Keratinocyte (primary cell): Measurements from ENCODE around the gene CCDC24. TPM values are rescaled to one million over a fixed set of nuclear protein-coding genes. Genes with fewer than 3 reads are reported as not detected.

Experiments used
- DNase-seq: peaks from one replicate; pipeline ENCODE4 v3.0.0-alpha.2; 2011; ENCODE audit warnings: low read depth, missing footprints, low spot score
- FAIRE-seq: peaks from 2 replicates; lab custom pipeline; 2011; peaks lifted over from hg19 to GRCh38; lab: Jason Lieb, UNC
- H2AFZ ChIP-seq: 2 replicates; pipeline ENCODE4 v1.6.0; 2012; ENCODE audit warnings: low read length, control low read depth, inconsistent platforms; ENCODE audit not compliant: control insufficient read depth
- H3K27ac ChIP-seq: 2 replicates; pipeline ENCODE4 v1.5.1; 2011; ENCODE audit warnings: low read length; ENCODE audit not compliant: control insufficient read depth, insufficient read depth
- H3K27me3 ChIP-seq: 3 replicates; pipeline ENCODE4 v1.6.0; 2011; ENCODE audit warnings: low read length; ENCODE audit not compliant: control insufficient read depth, insufficient read depth; ENCODE audit errors: extremely low read depth
- H3K36me3 ChIP-seq, 2 experiments: 2 replicates in 1 of 2; 3 replicates in 1 of 2; pipeline ENCODE4 v1.5.1; 2011; ENCODE audit warnings: low read length in 2 of 2, mild to moderate bottlenecking in 1 of 2; ENCODE audit not compliant: control insufficient read depth in 2 of 2, insufficient read depth in 2 of 2; ENCODE audit errors: extremely low read depth in 1 of 2
- H3K4me1 ChIP-seq: 3 replicates; pipeline ENCODE4 v1.5.1; 2011; ENCODE audit warnings: low read length; ENCODE audit not compliant: control insufficient read depth, insufficient read depth; ENCODE audit errors: extremely low read depth
- H3K4me2 ChIP-seq: 3 replicates; pipeline ENCODE4 v1.6.0; 2011; ENCODE audit warnings: low read depth, low read length; ENCODE audit not compliant: control insufficient read depth, insufficient read depth; ENCODE audit errors: extremely low read depth
- H3K4me3 ChIP-seq, 3 experiments: fragments of 200-600 bp in 1 of 3; sonication (generic) in 1 of 3; 2 replicates in 2 of 3; 3 replicates in 1 of 3; pipeline ENCODE4 v1.5.1; 2011 to 2016; ENCODE audit warnings: low read length in 3 of 3, mild to moderate bottlenecking in 3 of 3, control low read depth in 2 of 3, inconsistent platforms in 1 of 3, low read depth in 1 of 3, mixed read lengths in 1 of 3, mixed run types in 1 of 3, moderate library complexity in 1 of 3; ENCODE audit not compliant: control insufficient read depth in 2 of 3, insufficient read depth in 2 of 3; ENCODE audit errors: extremely low read depth in 1 of 3
- H3K79me2 ChIP-seq: 2 replicates; pipeline ENCODE4 v1.6.0; 2012; ENCODE audit warnings: low read length; ENCODE audit not compliant: control insufficient read depth, insufficient read depth
- H3K9ac ChIP-seq: 3 replicates; pipeline ENCODE4 v1.6.0; 2011; ENCODE audit warnings: low read length; ENCODE audit not compliant: control insufficient read depth, insufficient read depth; ENCODE audit errors: extremely low read depth
- H3K9me1 ChIP-seq: 3 replicates; pipeline ENCODE4 v1.6.0; 2011; ENCODE audit warnings: low read length; ENCODE audit not compliant: control insufficient read depth, insufficient read depth; ENCODE audit errors: extremely low read depth
- H3K9me3 ChIP-seq: 2 replicates; pipeline ENCODE4 v1.5.1; 2012; ENCODE audit warnings: low read depth, low read length; ENCODE audit not compliant: control insufficient read depth
- H4K20me1 ChIP-seq: 3 replicates; pipeline ENCODE4 v1.6.0; 2011; ENCODE audit warnings: low read length; ENCODE audit not compliant: control insufficient read depth, insufficient read depth; ENCODE audit errors: extremely low read depth
- CTCF ChIP-seq, 3 experiments: IDR thresholded peaks in 1 of 3; conservative IDR thresholded peaks in 1 of 3; optimal IDR thresholded peaks in 1 of 3; 2 replicates in 2 of 3; 3 replicates in 1 of 3; pipeline versions ENCODE3 to v1.5.1; 2011; ENCODE audit warnings: low read length in 3 of 3, mild to moderate bottlenecking in 3 of 3, moderate library complexity in 2 of 3, control low read depth in 1 of 3, inconsistent platforms in 1 of 3; ENCODE audit not compliant: insufficient read depth in 2 of 3; ENCODE audit errors: extremely low read depth in 1 of 3
- EZH2 ChIP-seq: IDR thresholded peaks from one replicate; pipeline ENCODE4 v1.6.1; 2012; ENCODE audit warnings: inconsistent platforms, mild to moderate bottlenecking, low read length, moderate library complexity
- dilution Hi-C: fragments of 300-500 bp; cut with MboI; formaldehyde crosslinking; loops from one replicate; pipeline ENCODE4 v1.7.0; 2020; ENCODE audit warnings: low sequenced_read_pairs; ENCODE audit not compliant: extremely low pct_ligation_motif_present
- polyA plus RNA-seq, 5 experiments: library from polyadenylated mRNA; depleted of rRNA in 3 of 5; stranded (reverse) in 3 of 5; stranded (forward) in 1 of 5; unstranded in 1 of 5; fragments of >200 nt; gene quantifications; 1 replicate in 1 of 5; 2 replicates in 3 of 5; 3 replicates in 1 of 5; pipeline versions ENCODE4 v1.2.1 to v1.2.3, GENCODE V29; 2011 to 2012; ENCODE audit warnings: missing spikeins in 2 of 5, low read depth in 1 of 5, low replicate concordance in 1 of 5

CCDC24 gene
- polyA plus RNA-seq, 1 donor (not counting 4 experiments of a cell fraction or from before 2014, with no cell fraction given): 5.2 TPM

DNA sequence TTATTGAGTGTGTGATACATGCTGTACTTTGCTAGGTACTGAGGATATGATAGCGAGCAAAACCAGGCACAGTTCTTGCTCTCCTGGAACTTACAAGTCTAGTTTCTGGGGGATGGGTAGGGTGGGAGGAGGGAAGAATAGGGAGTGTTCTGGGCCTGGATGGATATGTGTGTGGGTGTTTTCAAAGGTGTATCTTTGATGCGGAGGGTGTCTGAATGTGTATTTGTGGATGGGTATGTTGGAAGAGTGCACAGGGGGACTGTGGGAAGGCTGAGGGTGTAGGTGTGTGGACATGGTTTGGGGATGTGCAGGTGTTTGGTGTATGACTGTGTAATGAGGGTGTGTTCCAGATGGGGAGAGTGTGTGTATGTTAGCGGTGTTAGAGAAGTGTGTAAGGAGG, 26.1 kb upstream of the CCDC24 start:
- dilution Hi-C loops: no loop called here
- H3K4me1 ChIP-seq: peaks cover under 1% of the 10 kb centered on the region
- H3K4me3 ChIP-seq: no peak overlapping the region
- H2AFZ ChIP-seq: no peak overlapping the region
- no peaks in the 10 kb centered on the region for H3K9me1 ChIP-seq
- H3K36me3 ChIP-seq: peaks cover 24 to 34% of the 10 kb centered on the region in 2 experiments
- H3K9ac ChIP-seq: no peak overlapping the region
- no peak overlapping the region for H3K4me2 ChIP-seq
- TF ChIP-seq CTCF (optimal IDR thresholded peaks at IDR 0.05 in 1 of 3, IDR thresholded peaks at IDR 0.05 in 1 of 3, conservative IDR thresholded peaks at IDR 0.05 in 1 of 3; ENCODE audit: extremely low read depth in 1 of 3, insufficient read depth in 2 of 3, low read length in 3 of 3) (no peak), EZH2 (no peak)
- FAIRE-seq (no peak), DNase-seq (no peak)
- no peaks in the 10 kb centered on the region for H3K9me3 ChIP-seq
- H3K27me3 ChIP-seq: no peaks in the 10 kb centered on the region
- H3K27ac ChIP-seq: no peak overlapping the region
- no peaks in the 10 kb centered on the region for H4K20me1 ChIP-seq
- H3K79me2 ChIP-seq: peaks cover 4% of the 10 kb centered on the region

DNA sequence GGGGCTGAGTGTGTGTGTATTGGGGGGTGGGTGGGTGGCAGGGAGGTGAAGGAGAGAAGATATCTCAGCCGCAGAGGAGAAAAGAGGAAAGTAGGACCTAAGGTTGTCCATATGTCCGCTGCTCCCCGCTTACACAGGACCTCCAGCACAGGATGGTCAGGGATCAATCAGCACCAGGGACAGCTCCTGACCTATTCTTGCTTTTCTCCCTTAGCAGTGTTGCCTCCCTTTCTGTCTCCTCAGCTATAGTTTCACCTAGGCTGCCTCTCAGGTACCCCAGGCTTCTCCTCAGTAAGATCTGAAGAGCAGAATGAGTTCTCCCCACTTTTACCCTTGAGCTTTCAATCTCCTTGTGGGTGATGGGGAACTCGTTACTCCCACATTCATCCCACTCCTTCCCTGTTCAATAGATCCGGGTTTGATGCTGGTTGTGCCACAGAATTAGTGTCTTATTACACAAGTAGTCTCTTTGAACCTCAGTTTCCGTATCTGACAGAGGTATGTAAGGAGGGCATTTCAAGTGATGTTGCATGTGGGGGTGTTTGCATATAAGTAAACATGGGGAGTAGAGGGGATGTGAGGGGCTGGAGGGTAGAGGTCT, 23.0 kb upstream of the CCDC24 start:
- dilution Hi-C loops: no loop called here

More for the DNA sequence above, 23.0 kb upstream of the CCDC24 start:
- Histone ChIP-seq H3K27me3 (no peaks in the 10 kb centered on the region), H3K36me3 (peaks cover 27 to 30% of the 10 kb centered on the region in 2 experiments), H4K20me1 (no peaks in the 10 kb centered on the region), H3K9me3 (no peaks in the 10 kb centered on the region), H3K4me1 (peaks cover 11% of the 10 kb centered on the region), H3K79me2 (peaks cover 17% of the 10 kb centered on the region), H3K9ac (no peak overlapping the region), H2AFZ (no peak overlapping the region), H3K4me3 (no peak overlapping the region), H3K4me2 (no peak overlapping the region), H3K27ac (no peak overlapping the region), H3K9me1 (peaks cover 5% of the 10 kb centered on the region)
- FAIRE-seq (no peak), DNase-seq (no peak)
- no peak for TF ChIP-seq CTCF (optimal IDR thresholded peaks at IDR 0.05 in 1 of 3, IDR thresholded peaks at IDR 0.05 in 1 of 3, conservative IDR thresholded peaks at IDR 0.05 in 1 of 3; ENCODE audit: extremely low read depth in 1 of 3, insufficient read depth in 2 of 3, low read length in 3 of 3)
- TF ChIP-seq EZH2: no peak
